NCI-H2081 treated with DMSO at 0.1 percent for 48 hours (cell line): ENCODE results near the gene PTMA.
"Not testable (repeated sequence)": the region's sequence is repeated elsewhere in the genome, so short reads cannot be mapped to it uniquely, and the experiment has no call there.

Experiments
- DNase-seq: peaks from one replicate; lab custom pipeline; 2025; lab: John Stamatoyannopoulos, UW

PTMA gene

GRCh38 chr2:231716666-231717280 is 8.4 kb downstream of the PTMA start:
- DNase-seq, result no peak

DNA sequence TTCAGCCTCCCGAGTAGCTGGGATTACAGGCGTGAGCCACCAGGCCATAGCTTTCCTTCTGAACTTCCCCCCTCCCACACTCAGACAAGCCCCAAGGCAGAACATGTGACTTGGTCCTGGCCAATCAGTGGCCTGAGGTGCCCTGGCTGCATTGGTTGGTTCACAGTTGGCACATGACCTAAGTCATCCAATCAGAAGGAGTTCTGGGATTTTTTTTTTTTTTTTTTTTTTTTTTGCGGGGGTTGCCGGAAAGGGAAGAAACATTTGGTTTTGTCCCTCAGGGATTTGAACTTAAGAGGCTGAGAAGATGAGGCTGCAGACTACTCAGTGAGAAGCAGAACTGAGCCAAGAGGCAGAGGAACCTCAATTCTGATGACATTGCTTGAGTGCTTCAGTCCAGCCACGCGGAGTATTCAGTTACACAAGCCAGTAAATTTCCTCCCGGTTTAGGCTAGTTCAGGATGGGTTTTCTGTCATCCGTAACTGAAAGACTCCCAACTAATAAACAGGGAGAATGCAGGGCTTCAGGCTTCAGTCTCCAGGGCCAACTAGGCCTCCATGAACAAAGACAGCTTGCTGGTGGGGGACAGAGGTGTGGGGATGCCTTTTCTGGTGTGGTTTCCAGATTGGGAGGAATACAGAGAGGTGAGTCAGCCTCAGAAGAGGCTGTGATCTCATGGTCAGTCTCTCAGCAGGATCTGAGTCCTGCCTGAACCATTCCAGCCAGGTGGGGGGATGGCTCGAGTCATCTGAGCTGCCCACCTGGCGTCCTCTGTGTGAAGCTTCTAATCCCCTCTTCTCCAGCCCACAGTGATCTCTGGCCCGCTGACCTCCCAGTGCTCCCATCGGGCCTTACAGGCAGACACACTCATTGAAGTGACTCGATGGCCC is 9.2 kb downstream of the PTMA start:
- no peak for DNase-seq

GRCh38 chr2:231718799-231719198 is 10.5 kb downstream of the PTMA start:
- DNase-seq, result no peak

DNA sequence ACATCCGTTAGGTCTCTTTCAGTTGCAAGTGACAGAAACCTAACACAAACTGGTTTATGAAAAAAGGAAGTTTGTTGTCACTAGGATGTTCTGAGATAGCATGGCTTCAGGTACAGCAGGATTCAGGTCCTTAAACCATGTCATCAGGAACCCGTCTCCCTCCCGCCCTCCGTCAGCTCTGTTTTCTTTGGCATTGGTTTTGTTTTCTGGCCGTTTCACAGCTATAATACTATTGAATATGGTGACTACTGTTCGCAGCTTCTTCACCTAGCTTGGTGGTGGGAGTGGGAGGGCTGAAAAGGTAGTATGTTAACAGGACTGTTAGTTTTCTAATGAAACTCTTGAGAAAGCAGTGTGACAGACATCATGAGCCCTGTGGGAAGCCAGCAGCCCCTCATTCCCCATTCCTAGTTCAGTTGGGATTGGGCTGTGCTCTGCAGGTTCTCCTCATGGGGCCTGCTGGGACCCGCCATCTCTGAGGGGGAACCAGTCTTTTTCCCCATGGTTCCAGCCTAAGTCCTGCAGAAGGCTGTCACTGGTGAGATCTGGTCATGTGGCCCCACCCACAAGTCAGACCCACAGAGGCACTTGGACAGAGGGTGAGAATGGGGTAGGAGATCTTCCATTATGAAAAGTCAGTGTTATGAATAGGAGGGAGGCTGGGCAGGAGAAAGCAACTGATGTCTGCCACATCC is 12.1 kb downstream of the PTMA start:
- no peak for DNase-seq

DNA sequence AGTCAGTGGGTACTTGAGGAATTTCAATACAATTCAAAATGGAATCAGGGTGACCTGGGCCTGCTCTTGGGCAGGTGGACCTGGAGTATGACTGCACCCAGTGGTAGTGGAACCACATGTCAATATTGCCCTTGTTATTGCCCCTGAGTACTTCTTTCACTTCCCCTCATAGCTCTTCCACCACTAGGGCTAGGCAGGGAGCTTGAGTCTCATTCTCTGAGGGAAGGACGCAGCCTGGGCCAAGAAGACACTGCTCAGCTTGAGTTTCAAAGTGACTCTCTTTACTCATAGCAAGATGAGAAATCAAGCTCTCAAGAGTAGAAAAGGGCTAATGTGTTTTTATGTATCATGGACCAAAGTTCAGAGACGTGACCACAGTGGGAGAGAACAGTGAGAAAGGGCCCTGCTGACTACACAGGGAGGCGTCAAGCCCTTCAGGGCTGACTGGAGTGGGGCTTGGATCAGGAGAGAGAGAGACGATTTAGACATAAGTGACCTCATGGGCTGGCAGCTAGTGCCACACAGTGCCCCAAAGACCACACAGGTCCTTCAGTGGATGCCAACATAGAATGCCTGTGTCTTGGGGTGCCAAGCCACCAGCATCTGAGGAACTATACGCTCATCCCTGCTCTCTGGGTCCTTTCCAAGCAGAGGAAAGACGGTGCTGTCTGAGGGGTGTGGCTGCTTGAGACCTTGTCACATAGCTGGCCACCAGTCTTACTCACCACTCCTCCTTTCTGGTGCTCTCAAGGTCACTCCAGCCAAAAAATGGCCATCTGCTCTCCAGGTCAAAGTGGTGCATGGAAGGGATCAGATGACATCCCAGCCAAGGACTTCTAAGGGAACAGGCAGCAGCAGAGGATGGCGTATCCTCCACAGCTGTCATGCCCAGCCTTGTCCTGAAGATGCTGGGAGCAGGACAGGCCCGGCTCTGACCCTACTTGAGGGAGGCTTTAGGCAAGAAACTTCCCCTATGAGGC is 13.0 kb downstream of the PTMA start:
- DNase-seq, result no peak

DNA sequence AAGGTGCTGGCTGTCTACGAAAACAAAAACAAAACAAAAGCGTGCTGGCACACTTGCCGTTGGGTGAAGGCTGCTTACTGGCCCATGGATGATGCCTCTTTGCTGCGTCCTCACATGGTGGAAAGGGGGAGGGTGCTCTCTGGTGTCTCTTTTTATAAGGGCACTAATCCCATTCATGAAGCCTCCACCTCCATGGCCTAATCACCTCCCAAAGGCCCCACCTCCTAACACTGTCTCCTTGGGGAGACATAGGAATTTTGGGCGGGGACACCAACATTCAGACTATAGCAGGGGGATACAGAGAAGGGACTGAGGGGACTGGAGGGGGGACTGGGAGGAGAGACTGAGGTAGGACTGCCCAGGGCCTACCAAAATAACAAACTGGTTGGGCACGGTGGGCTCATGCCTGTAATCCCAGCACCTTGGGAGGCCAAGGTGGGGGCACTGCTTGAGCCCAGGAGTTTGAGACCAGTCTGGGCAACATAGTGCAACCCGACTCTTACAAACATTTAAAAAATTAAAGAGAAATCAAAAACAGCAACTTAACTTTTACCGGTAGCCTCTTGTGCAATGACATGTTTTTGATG is 14.5 kb downstream of the PTMA start:
- DNase-seq, result no peak

DNA sequence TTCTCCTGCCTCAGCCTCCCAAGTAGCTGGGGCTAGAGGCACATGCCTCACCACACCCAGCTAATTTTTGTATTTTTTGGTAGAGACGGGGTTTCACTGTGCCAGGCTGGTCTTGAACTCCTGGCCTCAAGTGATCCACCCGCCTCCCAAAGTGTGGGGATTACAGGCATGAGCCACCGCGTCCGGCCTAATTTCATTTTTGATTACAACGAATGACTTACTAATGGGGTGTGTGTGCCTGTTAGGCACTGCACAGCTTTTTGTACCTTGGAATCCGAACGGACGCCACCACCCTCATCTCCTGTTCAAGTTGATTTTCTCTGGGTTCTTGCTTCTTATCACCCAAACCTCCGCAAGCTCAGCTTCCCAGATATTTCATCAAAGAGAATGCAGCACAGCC is 17.2 kb downstream of the PTMA start:
- DNase-seq, result no peak

GRCh38 chr2:231726276-231726675 is 18.0 kb downstream of the PTMA start:
- DNase-seq, result no peak

GRCh38 chr2:231727621-231728020 is 19.3 kb downstream of the PTMA start:
- DNase-seq, result no peak

DNA sequence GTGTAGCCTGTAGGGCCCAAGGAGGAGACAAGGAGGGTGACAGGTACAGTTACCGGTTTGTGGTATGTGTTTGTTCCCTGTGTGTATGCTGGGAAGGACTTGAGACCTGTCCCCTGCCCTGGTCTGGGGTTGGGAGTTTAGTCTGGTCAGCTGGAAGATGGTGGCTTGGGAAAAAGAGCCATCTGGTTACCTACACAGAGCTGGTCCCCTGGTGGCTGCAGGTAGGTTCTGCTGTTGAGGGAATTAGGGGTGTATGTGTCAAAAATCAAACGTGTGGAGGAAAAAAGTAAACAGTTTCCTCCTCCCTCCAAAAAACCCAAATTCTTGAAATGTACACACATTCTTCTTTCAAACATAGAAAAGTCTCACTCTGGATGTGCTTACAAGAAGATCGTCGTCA is 24.3 kb downstream of the PTMA start:
- no peak for DNase-seq

DNA sequence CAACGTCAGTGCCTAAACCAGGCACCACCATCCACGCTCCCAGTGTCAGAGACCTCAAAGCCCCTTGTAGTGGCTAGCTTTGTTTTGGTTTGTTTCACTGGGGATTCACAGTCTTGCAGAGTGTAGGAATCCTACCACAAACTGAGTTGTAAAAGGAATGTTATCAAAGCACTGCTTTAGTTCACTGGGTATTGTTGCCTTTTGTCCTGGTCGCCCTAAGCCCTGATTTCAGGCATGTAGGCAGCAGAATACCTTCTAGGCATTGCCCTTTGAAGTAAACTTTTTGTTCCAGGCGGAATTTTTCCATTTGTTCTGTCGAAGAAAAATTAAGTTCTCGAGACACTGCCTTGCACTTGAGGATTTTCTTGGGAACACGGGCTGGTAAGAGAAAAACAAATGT is 29.4 kb downstream of the PTMA start:
- no peak for DNase-seq

DNA sequence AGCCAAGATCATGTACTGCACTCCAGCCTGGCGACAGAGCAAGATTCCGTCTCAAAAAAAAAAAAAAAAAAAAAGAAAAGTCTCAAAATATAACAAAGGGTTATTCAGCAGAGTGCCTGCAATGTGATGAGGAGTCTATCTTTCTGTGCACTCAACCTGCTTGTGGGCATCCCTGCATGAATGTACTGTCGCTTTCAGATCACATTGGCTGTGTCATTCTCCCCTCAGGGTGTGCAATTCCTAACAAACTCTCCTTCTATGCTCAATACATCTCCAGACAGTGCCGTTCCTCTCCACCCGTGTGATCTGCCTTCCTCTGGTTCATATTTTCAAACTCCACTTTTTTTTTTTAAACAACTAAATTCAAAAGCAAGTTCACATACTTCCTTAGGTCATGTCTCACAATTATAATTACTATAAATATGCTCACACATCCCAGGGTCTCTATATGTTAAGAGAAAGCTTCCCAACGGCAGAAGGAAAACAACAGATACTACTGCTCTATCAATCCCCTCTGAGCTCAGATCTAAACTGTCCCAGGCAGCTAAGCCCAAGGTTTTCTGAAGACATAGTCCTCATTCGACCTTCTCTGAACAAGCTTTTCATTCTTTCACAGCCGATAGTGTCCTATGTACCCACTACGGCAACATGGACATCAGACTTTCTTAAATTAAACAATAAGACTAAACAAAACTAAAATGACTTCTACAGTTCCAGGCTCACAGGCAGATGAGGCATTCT is 35.2 kb downstream of the PTMA start:
- no peak for DNase-seq

DNA sequence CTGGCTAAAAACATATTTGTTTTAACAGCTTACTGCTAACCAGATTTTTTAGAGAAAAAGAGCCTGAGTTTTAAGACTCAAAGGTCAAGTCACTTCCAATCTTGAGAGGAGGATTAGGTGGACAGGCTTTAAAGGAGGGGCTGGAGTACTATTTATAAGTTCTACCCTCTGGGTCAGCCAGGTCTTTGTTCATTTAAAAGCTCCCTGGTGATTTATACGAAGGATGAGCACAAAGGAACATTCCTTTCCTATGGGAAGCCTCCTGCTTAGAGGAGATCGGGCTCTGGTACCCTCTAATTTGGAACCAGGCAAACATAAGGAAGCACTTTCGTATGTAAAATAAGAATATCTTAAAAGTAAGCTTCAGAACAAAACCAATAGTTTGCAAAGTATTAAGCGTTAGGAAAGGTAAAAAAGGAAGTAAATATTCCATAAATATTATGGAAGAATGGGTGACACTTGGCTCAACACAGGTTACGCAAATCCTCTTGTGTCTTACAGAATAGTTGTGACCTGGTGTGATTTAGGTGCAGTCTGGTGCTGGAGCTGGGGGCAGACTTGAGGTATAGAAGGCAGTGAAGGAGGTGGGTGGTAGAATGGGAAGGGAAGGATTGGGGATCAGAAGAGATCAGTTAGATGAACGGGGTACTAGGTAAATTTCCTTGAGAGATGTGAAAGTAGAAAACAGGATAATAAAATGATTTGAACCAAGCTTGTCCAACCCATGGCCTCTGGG is 37.1 kb downstream of the PTMA start:
- no peak for DNase-seq

DNA sequence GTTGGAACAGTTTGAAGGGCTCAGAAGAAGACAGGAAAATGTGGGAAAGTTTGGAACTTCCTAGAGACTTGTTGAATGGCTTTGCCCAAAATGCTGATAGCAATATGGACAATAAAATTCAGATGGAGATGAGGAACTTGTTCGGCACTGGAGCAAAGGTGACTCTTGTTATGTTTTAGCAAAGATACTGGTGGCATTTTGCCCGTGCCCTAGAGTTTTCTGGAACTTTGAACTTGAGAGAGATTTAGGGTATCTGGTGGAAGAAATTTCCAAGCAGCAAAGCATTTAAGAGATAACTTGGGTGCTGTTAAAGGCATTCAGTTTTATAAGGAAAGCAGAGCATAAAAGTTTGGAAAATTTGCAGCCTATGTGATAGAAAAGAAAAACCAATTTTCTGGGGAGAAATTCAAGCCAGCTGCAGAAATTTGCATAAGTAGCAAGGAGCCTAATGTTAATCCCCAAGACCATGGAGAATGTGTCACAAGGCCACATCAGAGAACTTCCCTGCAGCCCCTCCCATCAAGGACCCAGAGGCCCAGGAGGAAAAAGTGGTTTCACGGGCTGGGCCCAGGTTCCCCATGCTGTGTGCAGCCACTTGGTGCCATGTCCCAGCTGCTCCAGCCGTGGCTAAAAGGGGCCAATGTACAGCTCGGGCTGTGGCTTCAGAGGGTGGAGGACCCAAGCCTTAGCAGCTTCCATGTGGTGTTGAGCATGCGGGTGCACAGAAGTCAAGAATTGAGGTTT is 40.0 kb downstream of the PTMA start:
- not testable (repeated sequence) for DNase-seq

GRCh38 chr2:231749016-231749415 is 40.7 kb downstream of the PTMA start:
- not testable (repeated sequence) for DNase-seq

- no peak for DNase-seq
Observed at GRCh38 chr2:231751042-231751815, 42.9 kb downstream of the PTMA start.

- DNase-seq, result no peak
Observed at GRCh38 chr2:231752061-231752460, 43.7 kb downstream of the PTMA start.

DNA sequence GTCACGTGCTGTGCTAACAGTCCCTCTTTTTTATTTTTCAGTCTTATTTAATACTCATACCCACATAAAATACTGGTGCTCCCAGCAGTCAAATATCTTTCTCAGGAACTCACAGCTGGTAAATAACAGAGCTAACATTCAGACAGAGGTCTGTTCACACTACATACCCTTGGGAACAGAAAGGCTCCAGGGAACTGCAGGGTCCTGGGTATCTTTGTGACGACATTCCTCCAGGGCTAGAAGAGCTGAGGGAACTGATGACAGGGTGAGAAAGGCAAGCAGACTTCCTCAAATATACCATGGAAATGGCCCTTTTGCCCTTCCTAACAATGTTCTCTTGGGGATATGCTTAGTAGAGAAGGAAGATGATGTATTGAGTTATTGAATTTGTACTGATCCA is 53.4 kb downstream of the PTMA start:
- no peak for DNase-seq
